Type B pancreatic cell (in vitro differentiated cells): ENCODE results near the gene KRT81. TPM values are rescaled to one million over a fixed set of nuclear protein-coding genes. Genes with fewer than 3 reads are reported as not detected.

ENCODE experiments used
- DNase-seq: peaks from one replicate; pipeline ENCODE4 v3.0.0; 2021; ENCODE audit warnings: mixed read lengths; ENCODE audit not compliant: unreplicated experiment; ENCODE audit errors: extremely low spot score
- H3K27ac Mint-ChIP-seq: 2 replicates; pipeline ENCODE4 v1.8.0; 2021; ENCODE audit warnings: mild to moderate bottlenecking, mixed read lengths
- H3K27me3 Mint-ChIP-seq: 2 replicates; pipeline ENCODE4 v1.8.0; 2021; ENCODE audit warnings: mixed read lengths
- H3K36me3 Mint-ChIP-seq: 2 replicates; pipeline ENCODE4 v1.8.0; 2021; ENCODE audit warnings: mixed read lengths
- H3K4me1 Mint-ChIP-seq: one replicate; pipeline ENCODE4 v1.8.0; 2021; ENCODE audit warnings: mixed read lengths; ENCODE audit not compliant: unreplicated experiment
- H3K4me3 Mint-ChIP-seq: 2 replicates; pipeline ENCODE4 v1.8.0; 2021; ENCODE audit warnings: mild to moderate bottlenecking, mixed read lengths
- H3K9me3 Mint-ChIP-seq: 2 replicates; pipeline ENCODE4 v1.8.0; 2021; ENCODE audit warnings: mixed read lengths
- total RNA-seq: library from RNA; stranded (reverse); gene quantifications from 2 replicates; pipeline ENCODE4 v1.2.1, GENCODE V29; 2021; ENCODE audit warnings: low replicate concordance
- TF ChIP-seq, protein P1 (sequence below): fragments of 200-600 bp; sonication (generic); conservative IDR thresholded peaks from 2 replicates; pipeline ENCODE4 v1.5.0; 2021; ENCODE audit warnings: antibody characterized with exemption, mild to moderate bottlenecking

Gene KRT81
- total RNA-seq, 1 donor from 2014 or later, result 0.31 TPM

- no peak overlapping the region for H3K4me3 Mint-ChIP-seq
- peaks cover 8% of the 10 kb centered on the region for H3K27me3 Mint-ChIP-seq
- no peak overlapping the region for H3K27ac Mint-ChIP-seq
- H3K9me3 Mint-ChIP-seq, result peaks cover 5% of the 10 kb centered on the region
- TF ChIP-seq, protein P1, sequence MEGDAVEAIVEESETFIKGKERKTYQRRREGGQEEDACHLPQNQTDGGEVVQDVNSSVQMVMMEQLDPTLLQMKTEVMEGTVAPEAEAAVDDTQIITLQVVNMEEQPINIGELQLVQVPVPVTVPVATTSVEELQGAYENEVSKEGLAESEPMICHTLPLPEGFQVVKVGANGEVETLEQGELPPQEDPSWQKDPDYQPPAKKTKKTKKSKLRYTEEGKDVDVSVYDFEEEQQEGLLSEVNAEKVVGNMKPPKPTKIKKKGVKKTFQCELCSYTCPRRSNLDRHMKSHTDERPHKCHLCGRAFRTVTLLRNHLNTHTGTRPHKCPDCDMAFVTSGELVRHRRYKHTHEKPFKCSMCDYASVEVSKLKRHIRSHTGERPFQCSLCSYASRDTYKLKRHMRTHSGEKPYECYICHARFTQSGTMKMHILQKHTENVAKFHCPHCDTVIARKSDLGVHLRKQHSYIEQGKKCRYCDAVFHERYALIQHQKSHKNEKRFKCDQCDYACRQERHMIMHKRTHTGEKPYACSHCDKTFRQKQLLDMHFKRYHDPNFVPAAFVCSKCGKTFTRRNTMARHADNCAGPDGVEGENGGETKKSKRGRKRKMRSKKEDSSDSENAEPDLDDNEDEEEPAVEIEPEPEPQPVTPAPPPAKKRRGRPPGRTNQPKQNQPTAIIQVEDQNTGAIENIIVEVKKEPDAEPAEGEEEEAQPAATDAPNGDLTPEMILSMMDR, result no peak
- DNase-seq, result no peak
- peaks cover 4% of the 10 kb centered on the region for H3K36me3 Mint-ChIP-seq
- H3K4me1 Mint-ChIP-seq, result no peaks in the 10 kb centered on the region
Observed at GRCh38 chr12:52268212-52268611, 23.1 kb downstream of the KRT81 start.

GRCh38 chr12:52267699-52268098 lies 23.6 kb downstream of the KRT81 start:
- no peak for DNase-seq
- Mint-ChIP-seq H3K27me3 (peaks cover 8% of the 10 kb centered on the region), H3K9me3 (peaks cover 5% of the 10 kb centered on the region), H3K36me3 (peaks cover 4% of the 10 kb centered on the region), H3K4me3 (no peak overlapping the region), H3K4me1 (no peaks in the 10 kb centered on the region), H3K27ac (no peak overlapping the region)
- TF ChIP-seq, protein P1, result no peak

DNA sequence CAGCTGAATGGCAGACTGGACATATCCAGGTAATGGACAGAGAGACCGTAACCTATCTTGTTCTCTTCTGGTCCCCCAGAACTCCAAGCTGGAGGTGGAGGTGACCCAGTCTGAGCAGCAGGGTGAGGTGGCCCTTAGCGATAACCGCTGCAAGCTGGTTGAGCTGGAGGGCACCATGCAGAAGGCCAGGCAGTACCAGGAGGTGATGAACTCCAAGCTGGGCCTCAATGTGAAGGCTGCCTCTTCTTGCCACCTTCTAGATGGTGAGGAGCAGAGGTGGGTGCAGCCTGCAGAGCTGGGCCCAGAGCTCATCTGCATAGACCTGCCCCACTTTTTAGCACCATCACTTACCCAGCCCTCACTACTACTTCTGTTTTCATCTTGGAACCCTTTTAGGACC lies 24.1 kb downstream of the KRT81 start:
- Mint-ChIP-seq H3K4me1 (no peaks in the 10 kb centered on the region), H3K27ac (no peak overlapping the region), H3K9me3 (peaks cover 5% of the 10 kb centered on the region), H3K27me3 (peaks cover 8% of the 10 kb centered on the region), H3K4me3 (no peak overlapping the region), H3K36me3 (peaks cover 4% of the 10 kb centered on the region)
- no peak for DNase-seq
- TF ChIP-seq, protein P1, result no peak

GRCh38 chr12:52266514-52266913 lies 24.8 kb downstream of the KRT81 start:
- TF ChIP-seq, protein P1, result no peak
- Mint-ChIP-seq H3K27ac (no peak overlapping the region), H3K4me3 (no peak overlapping the region), H3K4me1 (peaks cover 3% of the 10 kb centered on the region), H3K9me3 (peaks cover 7% of the 10 kb centered on the region), H3K36me3 (peaks cover 4% of the 10 kb centered on the region), H3K27me3 (peaks cover 10% of the 10 kb centered on the region)
- no peak for DNase-seq

GRCh38 chr12:52264435-52264825 lies 26.9 kb downstream of the KRT81 start:
- H3K4me3 Mint-ChIP-seq, result no peak overlapping the region
- peaks cover 4% of the 10 kb centered on the region for H3K36me3 Mint-ChIP-seq
- H3K27me3 Mint-ChIP-seq, result peaks cover 25% of the 10 kb centered on the region
- TF ChIP-seq, protein P1, result no peak
- DNase-seq, result no peak
- no peak overlapping the region for H3K27ac Mint-ChIP-seq
- H3K4me1 Mint-ChIP-seq, result peaks cover 22% of the 10 kb centered on the region
- peaks cover 14% of the 10 kb centered on the region for H3K9me3 Mint-ChIP-seq
